ENCODE measurements around the gene GPX4. TPM values are rescaled to one million over a fixed set of nuclear protein-coding genes. Genes with fewer than 3 reads are reported as not detected.

The GPX4 gene
- polyA plus RNA-seq, 1 donor from 2014 or later = 713 TPM

DNA sequence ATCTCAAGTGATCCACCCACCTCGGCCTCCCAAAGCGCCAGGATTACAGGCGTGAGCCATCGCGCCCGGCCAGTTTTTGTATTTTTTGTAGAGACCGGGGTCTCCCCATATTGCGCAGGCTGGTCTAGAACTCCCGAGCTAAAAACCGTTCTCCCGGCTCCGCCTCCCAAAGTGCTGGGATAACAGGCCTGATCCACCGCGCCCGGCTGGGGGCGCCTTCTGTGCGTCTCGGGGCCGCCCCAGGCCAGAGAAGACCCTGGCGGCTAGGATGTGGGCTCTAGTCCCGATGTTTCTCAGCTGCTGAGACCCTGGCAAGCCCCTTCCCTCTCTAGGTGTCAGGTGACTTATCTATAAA is 33.2 kb upstream of the GPX4 start:
- no peaks in the 10 kb centered on the region for H4K20me1 ChIP-seq (ENCODE audit: insufficient read depth)
- H2AFZ ChIP-seq (ENCODE audit: low read depth, low read length) = no peak overlapping the region
- H3F3A ChIP-seq (ENCODE audit: insufficient read depth, low read length, poor library complexity, severe bottlenecking) = no peaks in the 10 kb centered on the region
- no peaks in the 10 kb centered on the region for H3K79me2 ChIP-seq (replicated peaks; ENCODE audit: insufficient read depth, low read length)
- H3K27me3 ChIP-seq (ENCODE audit: insufficient read depth, low read depth, low read length) = peaks cover 54% of the 10 kb centered on the region
- no peak overlapping the region for H3K27ac ChIP-seq (ENCODE audit: low read length)
- H3K9me2 ChIP-seq (ENCODE audit: insufficient read depth, low read length) = no peaks in the 10 kb centered on the region
- no peak overlapping the region for H3K4me2 ChIP-seq (ENCODE audit: low read length)
- no peak overlapping the region for H3K4me3 ChIP-seq (ENCODE audit: low read length)
- H3K9me3 ChIP-seq (ENCODE audit: low read length) = no peaks in the 10 kb centered on the region
- no peak for TF ChIP-seq EP300 (conservative IDR thresholded peaks at IDR 0.05; ENCODE audit: poor library complexity, severe bottlenecking)
- TF ChIP-seq, protein P1, sequence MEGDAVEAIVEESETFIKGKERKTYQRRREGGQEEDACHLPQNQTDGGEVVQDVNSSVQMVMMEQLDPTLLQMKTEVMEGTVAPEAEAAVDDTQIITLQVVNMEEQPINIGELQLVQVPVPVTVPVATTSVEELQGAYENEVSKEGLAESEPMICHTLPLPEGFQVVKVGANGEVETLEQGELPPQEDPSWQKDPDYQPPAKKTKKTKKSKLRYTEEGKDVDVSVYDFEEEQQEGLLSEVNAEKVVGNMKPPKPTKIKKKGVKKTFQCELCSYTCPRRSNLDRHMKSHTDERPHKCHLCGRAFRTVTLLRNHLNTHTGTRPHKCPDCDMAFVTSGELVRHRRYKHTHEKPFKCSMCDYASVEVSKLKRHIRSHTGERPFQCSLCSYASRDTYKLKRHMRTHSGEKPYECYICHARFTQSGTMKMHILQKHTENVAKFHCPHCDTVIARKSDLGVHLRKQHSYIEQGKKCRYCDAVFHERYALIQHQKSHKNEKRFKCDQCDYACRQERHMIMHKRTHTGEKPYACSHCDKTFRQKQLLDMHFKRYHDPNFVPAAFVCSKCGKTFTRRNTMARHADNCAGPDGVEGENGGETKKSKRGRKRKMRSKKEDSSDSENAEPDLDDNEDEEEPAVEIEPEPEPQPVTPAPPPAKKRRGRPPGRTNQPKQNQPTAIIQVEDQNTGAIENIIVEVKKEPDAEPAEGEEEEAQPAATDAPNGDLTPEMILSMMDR (IDR thresholded peaks at IDR 0.05; ENCODE audit: poor library complexity, severe bottlenecking) = no peak
- TF ChIP-seq SMC3 (conservative IDR thresholded peaks at IDR 0.05; ENCODE audit: poor library complexity) = no peak
- TF ChIP-seq, protein P2, sequence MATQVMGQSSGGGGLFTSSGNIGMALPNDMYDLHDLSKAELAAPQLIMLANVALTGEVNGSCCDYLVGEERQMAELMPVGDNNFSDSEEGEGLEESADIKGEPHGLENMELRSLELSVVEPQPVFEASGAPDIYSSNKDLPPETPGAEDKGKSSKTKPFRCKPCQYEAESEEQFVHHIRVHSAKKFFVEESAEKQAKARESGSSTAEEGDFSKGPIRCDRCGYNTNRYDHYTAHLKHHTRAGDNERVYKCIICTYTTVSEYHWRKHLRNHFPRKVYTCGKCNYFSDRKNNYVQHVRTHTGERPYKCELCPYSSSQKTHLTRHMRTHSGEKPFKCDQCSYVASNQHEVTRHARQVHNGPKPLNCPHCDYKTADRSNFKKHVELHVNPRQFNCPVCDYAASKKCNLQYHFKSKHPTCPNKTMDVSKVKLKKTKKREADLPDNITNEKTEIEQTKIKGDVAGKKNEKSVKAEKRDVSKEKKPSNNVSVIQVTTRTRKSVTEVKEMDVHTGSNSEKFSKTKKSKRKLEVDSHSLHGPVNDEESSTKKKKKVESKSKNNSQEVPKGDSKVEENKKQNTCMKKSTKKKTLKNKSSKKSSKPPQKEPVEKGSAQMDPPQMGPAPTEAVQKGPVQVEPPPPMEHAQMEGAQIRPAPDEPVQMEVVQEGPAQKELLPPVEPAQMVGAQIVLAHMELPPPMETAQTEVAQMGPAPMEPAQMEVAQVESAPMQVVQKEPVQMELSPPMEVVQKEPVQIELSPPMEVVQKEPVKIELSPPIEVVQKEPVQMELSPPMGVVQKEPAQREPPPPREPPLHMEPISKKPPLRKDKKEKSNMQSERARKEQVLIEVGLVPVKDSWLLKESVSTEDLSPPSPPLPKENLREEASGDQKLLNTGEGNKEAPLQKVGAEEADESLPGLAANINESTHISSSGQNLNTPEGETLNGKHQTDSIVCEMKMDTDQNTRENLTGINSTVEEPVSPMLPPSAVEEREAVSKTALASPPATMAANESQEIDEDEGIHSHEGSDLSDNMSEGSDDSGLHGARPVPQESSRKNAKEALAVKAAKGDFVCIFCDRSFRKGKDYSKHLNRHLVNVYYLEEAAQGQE (IDR thresholded peaks at IDR 0.05; ENCODE audit: borderline replicate concordance) = no peak
- no peak for TF ChIP-seq MXI1 (conservative IDR thresholded peaks at IDR 0.05; ENCODE audit: poor library complexity, severe bottlenecking)
- TF ChIP-seq RAD21 (conservative IDR thresholded peaks at IDR 0.05) = no peak
- TF ChIP-seq TAF1 (IDR thresholded peaks at IDR 0.05; ENCODE audit: low read depth) = no peak
- no peak for TF ChIP-seq POLR2AphosphoS5 (IDR thresholded peaks at IDR 0.05)
- no peak for TF ChIP-seq EZH2 (IDR thresholded peaks at IDR 0.05; ENCODE audit: borderline replicate concordance, insufficient read depth, low read length, poor library complexity, severe bottlenecking)
- no peak overlapping the region for H3K9ac ChIP-seq (ENCODE audit: low read length)
- H3K36me3 ChIP-seq (ENCODE audit: insufficient read depth, low read length) = no peaks in the 10 kb centered on the region

DNA sequence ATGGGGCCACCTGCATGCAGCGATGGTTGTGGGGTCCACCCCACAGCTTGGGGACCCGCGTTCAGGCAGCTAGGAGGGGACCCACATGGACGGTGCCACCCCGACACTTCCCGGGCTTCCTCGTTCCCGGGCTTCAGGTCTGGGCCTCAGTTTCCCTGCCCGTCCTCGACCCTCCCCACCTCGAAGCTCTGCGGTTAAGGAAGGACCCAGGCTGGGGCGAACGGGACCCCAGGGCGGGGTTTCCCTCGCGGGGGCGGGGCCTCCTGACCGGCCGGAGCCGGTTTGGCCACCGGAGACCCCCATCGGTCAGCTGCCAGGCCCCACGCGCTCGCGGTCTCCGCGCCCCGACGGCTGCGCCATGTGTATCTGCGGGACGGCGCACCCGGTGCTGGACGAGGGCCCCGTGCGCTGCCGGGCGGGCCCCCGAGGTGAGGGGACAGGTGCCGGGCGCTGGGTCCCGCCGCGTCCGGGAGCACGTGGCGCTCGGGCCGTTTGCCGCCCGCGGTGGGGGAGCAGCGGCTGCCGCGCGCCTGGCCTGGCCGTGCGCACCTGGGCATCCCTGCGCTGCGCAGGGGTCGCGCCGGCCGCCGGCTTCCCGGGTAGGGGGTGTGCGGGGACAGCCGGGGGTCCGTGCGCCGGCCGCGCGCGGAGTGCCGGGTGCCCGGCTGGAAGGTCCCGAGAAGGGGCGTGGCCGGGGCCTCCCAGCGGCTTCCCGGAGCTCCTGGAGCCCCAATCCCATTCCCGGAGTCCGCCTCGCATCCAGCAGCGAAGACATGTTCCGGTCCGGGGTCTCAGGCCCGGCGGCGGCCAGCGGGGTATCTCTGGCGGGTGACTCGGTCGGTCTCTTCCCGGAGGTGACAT is 32.6 kb upstream of the GPX4 start:
- no peaks in the 10 kb centered on the region for H3K9me3 ChIP-seq (ENCODE audit: low read length)
- H3K27me3 ChIP-seq (ENCODE audit: insufficient read depth, low read depth, low read length) = peaks cover 51% of the 10 kb centered on the region
- H3K27ac ChIP-seq (ENCODE audit: low read length) = no peak overlapping the region
- H3F3A ChIP-seq (ENCODE audit: insufficient read depth, low read length, poor library complexity, severe bottlenecking) = no peaks in the 10 kb centered on the region
- TF ChIP-seq RAD21 (conservative IDR thresholded peaks at IDR 0.05) (no peak), MXI1 (conservative IDR thresholded peaks at IDR 0.05; ENCODE audit: poor library complexity, severe bottlenecking) (no peak), SMC3 (conservative IDR thresholded peaks at IDR 0.05; ENCODE audit: poor library complexity) (no peak), TAF1 (IDR thresholded peaks at IDR 0.05; ENCODE audit: low read depth) (no peak), EZH2 (IDR thresholded peaks at IDR 0.05; ENCODE audit: borderline replicate concordance, insufficient read depth, low read length, poor library complexity, severe bottlenecking) (no peak), POLR2AphosphoS5 (IDR thresholded peaks at IDR 0.05) (no peak), EP300 (conservative IDR thresholded peaks at IDR 0.05; ENCODE audit: poor library complexity, severe bottlenecking) (no peak)
- TF ChIP-seq, protein P1 (IDR thresholded peaks at IDR 0.05; ENCODE audit: poor library complexity, severe bottlenecking) = no peak
- TF ChIP-seq, protein P2 (IDR thresholded peaks at IDR 0.05; ENCODE audit: borderline replicate concordance) = no peak
- H3K36me3 ChIP-seq (ENCODE audit: insufficient read depth, low read length) = no peaks in the 10 kb centered on the region
- H3K9ac ChIP-seq (ENCODE audit: low read length) = no peak overlapping the region
- no peak overlapping the region for H3K4me3 ChIP-seq (ENCODE audit: low read length)
- H3K9me2 ChIP-seq (ENCODE audit: insufficient read depth, low read length) = no peaks in the 10 kb centered on the region
- H3K4me2 ChIP-seq (ENCODE audit: low read length) = no peak overlapping the region
- no peaks in the 10 kb centered on the region for H3K79me2 ChIP-seq (replicated peaks; ENCODE audit: insufficient read depth, low read length)
- no peaks in the 10 kb centered on the region for H4K20me1 ChIP-seq (ENCODE audit: insufficient read depth)
- H2AFZ ChIP-seq (ENCODE audit: low read depth, low read length) = no peak overlapping the region
